Smooth muscle cell (in vitro differentiated cells): Measurements from ENCODE around the gene TRIM32. TPM values are rescaled to one million over a fixed set of nuclear protein-coding genes. Genes with fewer than 3 reads are reported as not detected.

Experiments used
- DNase-seq: peaks from one replicate; lab custom pipeline; 2025; ENCODE audit not compliant: unreplicated experiment; lab: John Stamatoyannopoulos, UW
- H2AFZ ChIP-seq: fragments of 200-600 bp; sonication (generic); 2 replicates; pipeline ENCODE4 v1.6.0; 2016; ENCODE audit warnings: antibody characterized with exemption, low read depth, mild to moderate bottlenecking
- H3F3A ChIP-seq: fragments of 200-600 bp; sonication (generic); 2 replicates; pipeline ENCODE4 v1.6.0; 2017; ENCODE audit warnings: antibody characterized with exemption, low read depth
- H3K27ac ChIP-seq: fragments of 200-600 bp; sonication (generic); 2 replicates; pipeline ENCODE4 v1.5.1; 2016; ENCODE audit warnings: low read depth, mild to moderate bottlenecking
- H3K27me3 ChIP-seq: fragments of 200-600 bp; sonication (generic); 2 replicates; pipeline ENCODE4 v1.6.1; 2016; ENCODE audit warnings: low read depth, mild to moderate bottlenecking
- H3K36me3 ChIP-seq: fragments of 200-600 bp; sonication (generic); 2 replicates; pipeline ENCODE4 v1.5.1; 2016; ENCODE audit warnings: low read depth
- H3K4me1 ChIP-seq: fragments of 200-600 bp; sonication (generic); 2 replicates; pipeline ENCODE4 v1.5.1; 2016; ENCODE audit warnings: low read depth
- H3K4me2 ChIP-seq: fragments of 200-600 bp; sonication (generic); 2 replicates; pipeline ENCODE4 v1.6.0; 2016; ENCODE audit warnings: mild to moderate bottlenecking
- H3K4me3 ChIP-seq: fragments of 200-600 bp; sonication (generic); 2 replicates; pipeline ENCODE4 v1.5.1; 2016; ENCODE audit warnings: mild to moderate bottlenecking
- H3K79me2 ChIP-seq: fragments of 200-600 bp; sonication (generic); 2 replicates; pipeline ENCODE4 v1.6.0; 2016; ENCODE audit warnings: low read depth, mild to moderate bottlenecking
- H3K9ac ChIP-seq: fragments of 200-600 bp; sonication (generic); 2 replicates; pipeline ENCODE4 v1.6.0; 2016; ENCODE audit warnings: low read depth
- H3K9me3 ChIP-seq: fragments of 200-600 bp; sonication (generic); replicated peaks from 2 replicates; pipeline ENCODE4 v1.5.1; 2016; ENCODE audit warnings: low read depth
- H4K20me1 ChIP-seq: fragments of 200-600 bp; sonication (generic); 2 replicates; pipeline ENCODE4 v1.6.0; 2016; ENCODE audit warnings: low read depth
- CTCF ChIP-seq: fragments of 200-600 bp; sonication (generic); IDR thresholded peaks from 2 replicates; pipeline ENCODE4 v1.5.1; 2017; ENCODE audit warnings: borderline replicate concordance, mild to moderate bottlenecking, antibody characterized with exemption; ENCODE audit not compliant: insufficient read depth, poor library complexity, severe bottlenecking
- WGBS: methylation state at CpG from one replicate; pipeline ENCODE4 v1.1.7; 2016; ENCODE audit warnings: low lambda C conversion rate; 5-methylcytosine and 5-hydroxymethylcytosine counted together
- polyA plus RNA-seq: library from polyadenylated mRNA; unstranded; fragments of >200 nt; fragmentation: Nextera tagmentation; extraction: Ambion mirVana; gene quantifications from 2 replicates; pipeline ENCODE4 v1.2.1, GENCODE V29; 2016
- total RNA-seq: library from RNA; depleted of rRNA; stranded (reverse); fragments of >200 nt; gene quantifications from 2 replicates; pipeline ENCODE4 v1.2.3, GENCODE V29; 2014

The TRIM32 gene
- total and polyA plus RNA-seq, 2 experiments from 2014 or later = 21.5 to 22.7 TPM

DNA sequence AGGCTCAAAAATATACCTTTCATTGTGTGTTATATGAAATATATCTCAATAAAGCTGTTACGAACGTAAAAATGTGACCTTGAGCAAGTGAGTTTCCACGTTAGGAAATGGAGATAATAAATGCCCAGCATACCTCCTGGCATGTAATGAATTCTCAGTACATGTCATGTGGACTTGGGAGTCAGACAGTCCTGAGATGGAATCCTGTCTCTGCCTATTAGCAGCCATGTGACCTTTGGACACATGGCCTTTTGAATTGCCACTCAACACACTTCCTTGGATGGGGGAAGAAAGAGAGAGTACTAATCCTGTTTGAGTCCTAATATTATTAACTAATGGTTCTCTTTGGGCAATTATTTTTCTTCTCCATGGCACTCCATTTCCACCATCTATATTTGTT, 25.7 kb downstream of the TRIM32 start:
- no peak for TF ChIP-seq CTCF
- no peaks in the 10 kb centered on the region for H3K36me3 ChIP-seq
- H3K27ac ChIP-seq = no peak overlapping the region
- 92% methylated on average over 3 of the region's 3 CpGs for WGBS
- H4K20me1 ChIP-seq = peaks cover 8% of the 10 kb centered on the region
- no peaks in the 10 kb centered on the region for H3K4me1 ChIP-seq
- H3K4me3 ChIP-seq = no peak overlapping the region
- no peak for DNase-seq
- no peak overlapping the region for H3K9ac ChIP-seq
- H3K4me2 ChIP-seq = no peak overlapping the region
- no peaks in the 10 kb centered on the region for H3F3A ChIP-seq
- no peak overlapping the region for H2AFZ ChIP-seq
- no peaks in the 10 kb centered on the region for H3K79me2 ChIP-seq
- H3K27me3 ChIP-seq = no peaks in the 10 kb centered on the region
- no peaks in the 10 kb centered on the region for H3K9me3 ChIP-seq

- no peak for DNase-seq
- H3K9me3 ChIP-seq = no peaks in the 10 kb centered on the region
- no peaks in the 10 kb centered on the region for H3K36me3 ChIP-seq
- H3F3A ChIP-seq = no peaks in the 10 kb centered on the region
- H2AFZ ChIP-seq = no peak overlapping the region
- H3K4me3 ChIP-seq = no peak overlapping the region
- 56% methylated on average over 4 of the region's 4 CpGs for WGBS
- no peaks in the 10 kb centered on the region for H3K79me2 ChIP-seq
- no peaks in the 10 kb centered on the region for H3K4me1 ChIP-seq
- no peak overlapping the region for H3K27ac ChIP-seq
- H4K20me1 ChIP-seq = peaks cover 3% of the 10 kb centered on the region
- no peak overlapping the region for H3K9ac ChIP-seq
- H3K4me2 ChIP-seq = no peak overlapping the region
- no peak for TF ChIP-seq CTCF
- no peaks in the 10 kb centered on the region for H3K27me3 ChIP-seq
These were observed 26.2 kb downstream of the TRIM32 start for GRCh38 chr9:116713271-116713670.

DNA sequence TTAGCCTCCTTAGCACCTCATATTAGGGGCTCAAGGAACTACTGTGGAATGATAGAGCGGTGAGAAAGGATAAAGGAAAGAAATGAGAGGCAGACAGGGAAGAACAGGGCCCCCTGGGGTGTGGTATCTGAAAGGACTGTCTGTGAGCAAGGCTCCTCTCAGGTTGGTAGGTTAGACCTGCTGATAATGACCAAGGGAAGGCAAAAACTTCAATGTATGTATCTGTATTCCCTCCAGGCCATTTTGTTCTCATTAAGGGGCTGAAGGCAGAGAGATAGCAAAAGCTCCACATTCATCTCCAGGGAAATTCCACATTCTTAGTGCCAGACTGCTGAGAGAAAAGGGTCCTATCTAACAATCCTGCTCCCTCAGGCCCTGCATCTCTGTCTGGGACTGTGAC, 28.6 kb downstream of the TRIM32 start:
- WGBS = 77% methylated on average over 1 of the region's 1 CpG
- Histone ChIP-seq H3K4me2 (no peak overlapping the region), H3K36me3 (no peaks in the 10 kb centered on the region)

More for the DNA sequence above, 28.6 kb downstream of the TRIM32 start:
- Histone ChIP-seq H3K27ac (no peak overlapping the region), H4K20me1 (no peaks in the 10 kb centered on the region), H3K4me3 (no peak overlapping the region), H2AFZ (no peak overlapping the region), H3K9ac (no peak overlapping the region), H3K79me2 (no peaks in the 10 kb centered on the region), H3K27me3 (no peaks in the 10 kb centered on the region), H3K9me3 (no peaks in the 10 kb centered on the region), H3K4me1 (no peaks in the 10 kb centered on the region), H3F3A (no peaks in the 10 kb centered on the region)
- TF ChIP-seq CTCF = no peak
- DNase-seq = no peak
